Measurements from ENCODE around the gene MRPL20.

The MRPL20 gene

DNA sequence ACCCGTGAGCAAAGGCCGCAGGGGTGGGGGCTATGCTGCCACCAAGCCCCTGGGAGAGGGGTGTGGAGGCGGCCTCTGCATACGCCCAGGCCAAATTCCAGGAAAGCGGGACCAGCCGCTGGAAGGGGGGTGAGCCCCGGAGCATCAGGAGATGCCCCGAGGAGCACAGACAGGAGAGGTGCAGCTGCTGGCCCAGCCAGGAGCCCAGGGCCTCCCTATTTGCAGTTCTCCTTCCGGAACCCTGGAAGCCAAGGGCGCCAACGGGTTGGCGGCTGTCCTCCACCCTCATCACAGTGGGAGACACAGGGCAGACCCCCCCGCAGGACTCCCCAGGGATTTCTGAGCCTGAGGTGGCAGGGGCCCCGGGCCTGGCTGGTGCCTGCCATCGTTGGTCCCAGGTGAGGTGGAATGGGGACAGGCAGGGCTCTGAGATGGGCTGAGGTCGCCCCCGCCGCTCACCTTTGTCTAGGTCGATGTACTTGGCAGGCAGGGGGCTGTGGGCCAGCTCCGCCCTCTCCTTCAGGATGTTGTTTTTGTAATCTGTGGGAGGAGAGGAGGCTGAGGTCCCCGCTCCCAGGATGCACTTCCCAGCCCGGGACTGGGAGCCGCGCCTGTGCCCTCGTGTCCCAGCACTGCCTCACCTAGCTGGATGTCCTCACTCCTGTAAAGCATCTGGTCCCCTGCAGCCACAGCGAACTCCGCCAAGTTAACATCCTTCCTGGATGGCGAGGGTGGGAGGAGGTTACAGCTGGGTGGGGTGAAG, 53.5 kb downstream of the MRPL20 start:
- no peak overlapping the region for H3K4me3 ChIP-seq (ENCODE audit: low read length)
- TF ChIP-seq, protein P1, sequence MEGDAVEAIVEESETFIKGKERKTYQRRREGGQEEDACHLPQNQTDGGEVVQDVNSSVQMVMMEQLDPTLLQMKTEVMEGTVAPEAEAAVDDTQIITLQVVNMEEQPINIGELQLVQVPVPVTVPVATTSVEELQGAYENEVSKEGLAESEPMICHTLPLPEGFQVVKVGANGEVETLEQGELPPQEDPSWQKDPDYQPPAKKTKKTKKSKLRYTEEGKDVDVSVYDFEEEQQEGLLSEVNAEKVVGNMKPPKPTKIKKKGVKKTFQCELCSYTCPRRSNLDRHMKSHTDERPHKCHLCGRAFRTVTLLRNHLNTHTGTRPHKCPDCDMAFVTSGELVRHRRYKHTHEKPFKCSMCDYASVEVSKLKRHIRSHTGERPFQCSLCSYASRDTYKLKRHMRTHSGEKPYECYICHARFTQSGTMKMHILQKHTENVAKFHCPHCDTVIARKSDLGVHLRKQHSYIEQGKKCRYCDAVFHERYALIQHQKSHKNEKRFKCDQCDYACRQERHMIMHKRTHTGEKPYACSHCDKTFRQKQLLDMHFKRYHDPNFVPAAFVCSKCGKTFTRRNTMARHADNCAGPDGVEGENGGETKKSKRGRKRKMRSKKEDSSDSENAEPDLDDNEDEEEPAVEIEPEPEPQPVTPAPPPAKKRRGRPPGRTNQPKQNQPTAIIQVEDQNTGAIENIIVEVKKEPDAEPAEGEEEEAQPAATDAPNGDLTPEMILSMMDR (IDR thresholded peaks at IDR 0.05; ENCODE audit: insufficient read depth, low read depth, low read length, missing control alignments): no peak
- DNase-seq (ENCODE audit: low read depth): no peak

DNA sequence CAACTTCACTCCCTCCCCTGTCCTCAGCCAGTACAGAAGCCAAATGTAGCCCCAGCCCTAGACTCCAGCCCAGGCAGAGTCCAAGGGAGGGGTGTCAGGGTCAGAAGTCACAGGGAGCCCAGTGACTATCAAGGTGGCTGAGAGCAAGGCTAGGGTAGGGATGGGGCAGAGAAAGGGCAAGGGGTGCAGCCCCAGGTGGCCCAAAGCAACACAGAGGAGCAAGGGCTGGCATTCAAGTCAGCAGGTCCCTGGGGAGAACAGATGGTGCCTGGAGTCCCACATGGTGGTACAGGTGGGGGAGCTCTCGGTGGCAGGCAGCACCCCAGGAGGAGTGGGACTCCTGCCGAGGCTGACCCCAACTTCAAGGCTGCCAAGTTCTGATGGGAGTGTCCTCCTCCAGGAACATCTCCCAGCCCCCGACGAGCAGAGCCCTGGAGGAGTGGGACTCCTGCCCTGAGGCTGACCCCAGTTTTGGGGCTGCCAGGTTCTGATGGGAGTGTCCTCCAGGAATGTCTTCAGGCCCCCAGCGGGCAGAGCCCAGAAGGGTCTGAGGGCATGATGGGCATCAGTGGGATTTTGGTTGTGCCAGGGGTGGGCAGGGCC, 54.2 kb downstream of the MRPL20 start:
- TF ChIP-seq, protein P1 (IDR thresholded peaks at IDR 0.05; ENCODE audit: insufficient read depth, low read depth, low read length, missing control alignments): no peak
- no peak for DNase-seq (ENCODE audit: low read depth)
- no peak overlapping the region for H3K4me3 ChIP-seq (ENCODE audit: low read length)
